HEK293T (cell line): ENCODE measurements around the gene NPIPB8.
A peak's percentile ranks its signal among the peaks of the same experiment; 100 is the strongest.
"Not testable (repeated sequence)": the region's sequence is repeated elsewhere in the genome, so short reads cannot be mapped to it uniquely, and the experiment has no call there.

Experiments used
- CTCF ChIA-PET: fragments of 350-600 bp; formaldehyde crosslinking; extraction: SDS; loops from one replicate; lab custom pipeline; 2021; ENCODE audit warnings: antibody characterized with exemption, inconsistent platforms; lab: Yijun Ruan, JAX
- POLR2A ChIA-PET: fragments of 350-600 bp; formaldehyde crosslinking; extraction: SDS; loops from one replicate; lab custom pipeline; 2020; ENCODE audit warnings: antibody characterized with exemption, inconsistent platforms; lab: Yijun Ruan, JAX
- DNase-seq: peaks from one replicate; pipeline ENCODE4 v3.0.0; 2012; ENCODE audit warnings: mixed read lengths; ENCODE audit errors: extremely low spot score
- ARNT ChIP-seq: fragments of 450-650 bp; IDR thresholded peaks from 2 replicates; pipeline ENCODE4 v1.6.1; 2017; ENCODE audit warnings: mild to moderate bottlenecking
- BHLHE40 ChIP-seq: fragments of 450-650 bp; IDR thresholded peaks from 2 replicates; pipeline ENCODE4 v1.6.1; 2016; ENCODE audit warnings: mild to moderate bottlenecking, moderate library complexity, borderline replicate concordance
- CTBP1 ChIP-seq: fragments of 450-650 bp; IDR thresholded peaks from 2 replicates; pipeline ENCODE4 v1.6.1; 2016; ENCODE audit warnings: borderline replicate concordance
- ELF4 ChIP-seq: fragments of 450-650 bp; IDR thresholded peaks from 2 replicates; pipeline ENCODE4 v1.6.1; 2017; ENCODE audit warnings: antibody characterized with exemption
- FOXA1 ChIP-seq: fragments of 450-650 bp; IDR thresholded peaks from 2 replicates; pipeline ENCODE4 v1.6.1; 2016; ENCODE audit warnings: mild to moderate bottlenecking
- FOXK2 ChIP-seq: fragments of 450-650 bp; IDR thresholded peaks from 2 replicates; pipeline ENCODE4 v1.6.1; 2016; ENCODE audit warnings: mild to moderate bottlenecking
- FOXM1 ChIP-seq: fragments of 450-650 bp; IDR thresholded peaks from 2 replicates; pipeline ENCODE4 v1.6.1; 2017; ENCODE audit warnings: mild to moderate bottlenecking, borderline replicate concordance
- HDGF ChIP-seq: fragments of 450-650 bp; IDR thresholded peaks from 2 replicates; pipeline ENCODE4 v1.6.1; 2017; ENCODE audit warnings: antibody characterized with exemption, borderline replicate concordance
- L3MBTL2 ChIP-seq: fragments of 450-650 bp; conservative IDR thresholded peaks from 2 replicates; pipeline ENCODE4 v1.6.1; 2016; ENCODE audit warnings: mild to moderate bottlenecking
- LEF1 ChIP-seq: fragments of 450-650 bp; IDR thresholded peaks from 2 replicates; pipeline ENCODE4 v1.6.1; 2017; ENCODE audit warnings: mild to moderate bottlenecking, borderline replicate concordance
- NFRKB ChIP-seq: fragments of 450-650 bp; IDR thresholded peaks from 2 replicates; pipeline ENCODE4 v1.6.1; 2016; ENCODE audit warnings: mild to moderate bottlenecking, moderate library complexity
- SP1 ChIP-seq: fragments of 450-650 bp; IDR thresholded peaks from 2 replicates; pipeline ENCODE4 v1.6.1; 2017
- SUZ12 ChIP-seq: fragments of 450-650 bp; IDR thresholded peaks from 2 replicates; pipeline ENCODE4 v1.6.1; 2016; ENCODE audit warnings: mild to moderate bottlenecking
- TARDBP ChIP-seq: fragments of 450-650 bp; IDR thresholded peaks from 2 replicates; pipeline ENCODE4 v1.6.1; 2016
- ZNF384 ChIP-seq: fragments of 450-650 bp; IDR thresholded peaks from 2 replicates; pipeline ENCODE4 v1.6.1; 2016
- TF ChIP-seq, protein P1 (sequence below): fragments of 450-650 bp; IDR thresholded peaks from 2 replicates; pipeline ENCODE4 v1.6.1; 2016

Gene NPIPB8

DNA sequence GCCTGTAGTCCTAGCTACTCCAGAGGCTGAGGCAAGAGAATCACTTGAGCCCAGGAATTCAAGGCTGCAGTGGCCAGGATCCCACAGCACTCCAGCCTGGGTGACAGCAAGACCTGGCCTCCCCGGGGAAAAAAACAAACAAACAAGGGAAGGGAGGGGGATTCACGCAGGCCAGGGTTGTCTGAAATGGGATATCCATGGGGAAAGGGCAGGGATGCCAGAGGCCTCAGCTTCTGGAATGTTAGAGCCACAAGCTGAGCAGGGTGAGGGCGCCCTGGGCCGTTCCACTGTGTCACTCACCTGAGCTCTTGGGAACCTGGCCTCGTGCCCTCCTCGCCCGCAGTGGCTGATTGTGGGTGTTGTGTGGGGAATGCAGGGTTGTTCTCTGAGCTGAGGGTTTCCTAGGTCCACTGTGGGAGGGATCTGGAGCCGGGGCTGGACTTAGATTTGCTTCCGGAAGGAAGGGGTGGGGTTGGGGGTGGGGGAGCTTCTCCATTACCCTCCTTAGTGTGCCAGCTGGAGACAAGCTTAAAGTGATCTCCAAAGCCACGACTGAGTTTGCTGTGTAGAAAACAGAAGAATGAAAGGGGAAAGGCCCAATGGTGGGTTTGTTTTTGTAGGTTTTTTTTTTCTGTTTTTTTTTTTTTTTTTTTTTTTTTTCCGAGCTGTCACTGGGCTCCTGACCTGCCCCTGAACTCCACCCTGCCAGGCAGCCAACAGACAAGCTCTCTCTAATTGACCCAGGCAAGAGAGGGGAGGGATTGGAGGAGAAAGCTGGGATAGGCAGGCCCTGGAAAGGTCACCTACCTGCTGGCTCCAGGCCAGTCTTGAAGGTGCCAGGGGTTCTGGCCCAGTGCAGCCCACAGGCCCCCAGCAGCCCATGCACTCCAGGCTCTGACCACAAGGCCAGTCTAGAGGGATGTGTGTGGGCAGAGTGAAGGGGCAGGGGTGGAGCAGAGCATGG, 28.0 kb upstream of the NPIPB8 start, which contains the start of gene SULT1A1:
Gene SULT1A1 (minus strand): TSS at position 414 of the 964 bp plus-strand sequence. CDS start 1,189 bp downstream, outside the sequence.
- CTCF ChIA-PET = interaction anchor here (0.7 kb wide), 2 partner anchors 38 to 1764 kb away, joined by 3 read pairs; no protein-coding TSS in a partner anchor
- POLR2A ChIA-PET = interaction anchor here (0.7 to 1.4 kb wide), 3 partner anchors 12 to 56 kb away, joined by 3 to 5 read pairs (median 4); partner anchors contain the start of gene SGF29
- DNase-seq = no peak
- peak; percentile 77; the same call in 1 of the 2 replicates for TF ChIP-seq ZNF384
- TF ChIP-seq FOXK2 = no peak
- no peak for TF ChIP-seq L3MBTL2
- no peak for TF ChIP-seq SUZ12
- TF ChIP-seq BHLHE40 = no peak
- TF ChIP-seq NFRKB = no peak

DNA sequence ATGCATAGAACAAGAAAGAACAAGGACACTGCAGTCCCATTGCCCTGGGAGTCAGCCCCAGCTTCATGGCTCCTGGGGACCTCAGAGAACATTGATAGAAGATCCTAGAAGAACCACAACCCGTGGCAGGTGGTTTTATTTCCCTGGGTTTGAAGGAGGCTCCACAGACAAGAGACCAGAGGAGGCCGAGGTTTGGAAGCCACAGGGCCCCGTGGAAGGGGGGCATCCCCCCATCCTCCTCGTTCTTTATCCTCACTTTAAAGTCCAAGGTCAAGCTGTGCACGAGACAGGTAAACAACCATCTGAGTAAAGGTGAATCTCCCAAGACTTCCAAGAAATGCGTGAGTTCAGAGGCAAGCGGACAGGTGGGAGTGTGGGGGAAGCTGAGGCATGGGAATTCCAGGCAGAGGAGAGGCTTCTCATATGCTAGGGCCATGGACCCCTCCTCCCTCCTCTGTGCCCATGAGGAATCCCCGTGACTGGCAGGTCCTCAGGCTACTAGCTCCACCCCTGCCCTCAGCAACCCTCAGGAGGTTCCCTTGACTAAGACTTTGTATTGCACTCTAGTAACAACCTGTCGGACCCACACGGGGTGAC, 27.2 kb upstream of the NPIPB8 start:
- ChIA-PET POLR2A (interaction anchor here (1.4 kb wide), 1 partner anchor 55 kb away, joined by 3 read pairs; no protein-coding TSS in a partner anchor), CTCF (interaction anchor here (0.7 kb wide), 1 partner anchor 1763 kb away, joined by 3 read pairs; no protein-coding TSS in a partner anchor)
- no peak for DNase-seq

DNA sequence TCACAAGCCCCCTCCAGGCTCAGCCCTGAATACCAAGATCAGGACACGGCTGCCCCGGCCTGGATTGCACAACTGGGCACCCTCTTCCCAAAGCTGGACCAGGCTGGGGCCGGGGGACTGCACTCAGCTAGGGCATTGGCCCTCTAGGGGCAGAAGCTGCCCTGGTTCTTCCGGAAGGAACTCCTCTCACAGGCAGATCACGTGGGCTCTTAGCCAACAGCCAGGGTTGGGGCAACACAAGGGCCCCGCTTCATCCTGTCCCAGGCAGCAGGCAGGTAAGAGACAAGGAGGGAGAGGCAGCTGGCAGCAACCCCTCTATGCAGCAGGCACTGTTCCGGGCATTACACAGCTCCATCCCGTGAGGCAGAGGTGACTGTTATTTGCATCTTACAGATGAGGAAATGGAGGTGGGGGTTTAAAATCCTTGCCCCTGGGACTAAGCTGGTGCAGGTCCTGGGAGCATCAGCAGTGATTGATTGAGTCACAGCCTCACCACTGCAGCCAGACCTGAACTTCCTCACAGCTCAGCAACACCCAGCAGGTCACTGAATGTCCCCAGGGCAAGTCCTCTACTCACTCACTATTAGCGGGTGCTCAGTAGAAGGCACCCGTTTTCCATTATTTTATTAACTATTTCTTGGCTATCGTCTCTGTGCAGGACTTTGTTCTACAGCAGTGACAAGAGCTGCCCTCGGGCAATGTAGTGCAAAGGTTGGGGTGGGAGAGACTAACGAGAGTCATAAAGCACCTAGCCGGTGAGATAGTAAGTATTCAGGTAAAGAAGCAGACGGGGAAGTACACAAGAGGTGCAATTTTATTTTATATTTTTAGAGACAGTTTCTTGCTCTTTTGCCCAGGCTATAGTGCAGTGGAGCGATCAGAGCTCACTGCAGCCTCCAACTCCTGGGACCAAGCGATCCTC, 25.2 kb upstream of the NPIPB8 start:
- DNase-seq, POLR2A ChIA-PET, CTCF ChIA-PET: not testable (repeated sequence)

More for the DNA sequence above, 27.2 kb upstream of the NPIPB8 start:
- TF ChIP-seq FOXA1 = no peak
- TF ChIP-seq ARNT = no peak
- TF ChIP-seq LEF1 = no peak
- TF ChIP-seq, protein P1, sequence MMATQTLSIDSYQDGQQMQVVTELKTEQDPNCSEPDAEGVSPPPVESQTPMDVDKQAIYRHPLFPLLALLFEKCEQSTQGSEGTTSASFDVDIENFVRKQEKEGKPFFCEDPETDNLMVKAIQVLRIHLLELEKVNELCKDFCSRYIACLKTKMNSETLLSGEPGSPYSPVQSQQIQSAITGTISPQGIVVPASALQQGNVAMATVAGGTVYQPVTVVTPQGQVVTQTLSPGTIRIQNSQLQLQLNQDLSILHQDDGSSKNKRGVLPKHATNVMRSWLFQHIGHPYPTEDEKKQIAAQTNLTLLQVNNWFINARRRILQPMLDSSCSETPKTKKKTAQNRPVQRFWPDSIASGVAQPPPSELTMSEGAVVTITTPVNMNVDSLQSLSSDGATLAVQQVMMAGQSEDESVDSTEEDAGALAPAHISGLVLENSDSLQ = no peak
- TF ChIP-seq HDGF = no peak
- no peak for TF ChIP-seq SUZ12
- TF ChIP-seq TARDBP = no peak
- TF ChIP-seq BHLHE40 = no peak
- TF ChIP-seq CTBP1 = no peak
- no peak for TF ChIP-seq L3MBTL2
- no peak for TF ChIP-seq SP1
- no peak for TF ChIP-seq FOXK2
- no peak for TF ChIP-seq FOXM1
- TF ChIP-seq NFRKB = no peak
- TF ChIP-seq ZNF384 = no peak
- TF ChIP-seq ELF4 = no peak

DNA sequence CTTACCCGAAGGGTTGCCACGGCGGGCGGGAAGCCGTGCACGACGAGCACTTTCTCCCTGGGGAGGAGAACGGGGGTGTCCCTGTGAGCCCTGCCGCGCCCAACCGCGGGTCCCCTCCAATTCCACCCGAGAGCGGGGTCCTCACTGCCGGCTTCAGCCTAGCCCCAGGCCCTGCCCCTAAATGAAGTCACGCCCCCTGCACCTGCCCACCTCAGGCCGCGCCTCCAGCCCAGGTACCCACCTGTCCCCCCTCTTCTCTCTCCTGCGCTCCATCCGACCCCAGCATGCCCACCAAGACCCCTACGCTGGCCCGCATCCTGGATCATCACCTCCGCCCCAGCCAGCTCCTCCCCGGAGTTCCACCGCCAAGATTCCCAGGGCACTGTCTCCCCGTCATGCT, 24.0 kb upstream of the NPIPB8 start:
- DNase-seq, POLR2A ChIA-PET, CTCF ChIA-PET: not testable (repeated sequence)

DNA sequence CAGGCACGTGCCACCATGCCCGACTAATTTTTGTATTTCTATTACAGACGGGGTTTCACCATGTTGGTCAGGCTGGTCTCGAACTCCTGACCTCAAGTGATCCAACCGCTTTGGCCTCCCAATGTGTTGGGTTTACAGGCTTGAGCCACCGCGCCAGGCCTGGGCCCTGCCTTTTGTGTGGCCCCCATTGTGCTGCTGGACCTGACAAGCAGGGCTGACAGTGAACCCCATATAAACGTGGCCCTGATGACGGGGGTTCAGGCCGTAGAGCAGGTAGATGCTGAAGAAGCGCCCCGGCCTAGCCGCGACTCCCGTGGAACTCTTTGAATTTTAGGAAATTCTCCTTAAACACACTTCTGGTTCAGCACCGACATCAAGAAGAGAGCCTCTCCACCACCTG, 23.3 kb upstream of the NPIPB8 start:
- DNase-seq, POLR2A ChIA-PET, CTCF ChIA-PET: not testable (repeated sequence)

DNA sequence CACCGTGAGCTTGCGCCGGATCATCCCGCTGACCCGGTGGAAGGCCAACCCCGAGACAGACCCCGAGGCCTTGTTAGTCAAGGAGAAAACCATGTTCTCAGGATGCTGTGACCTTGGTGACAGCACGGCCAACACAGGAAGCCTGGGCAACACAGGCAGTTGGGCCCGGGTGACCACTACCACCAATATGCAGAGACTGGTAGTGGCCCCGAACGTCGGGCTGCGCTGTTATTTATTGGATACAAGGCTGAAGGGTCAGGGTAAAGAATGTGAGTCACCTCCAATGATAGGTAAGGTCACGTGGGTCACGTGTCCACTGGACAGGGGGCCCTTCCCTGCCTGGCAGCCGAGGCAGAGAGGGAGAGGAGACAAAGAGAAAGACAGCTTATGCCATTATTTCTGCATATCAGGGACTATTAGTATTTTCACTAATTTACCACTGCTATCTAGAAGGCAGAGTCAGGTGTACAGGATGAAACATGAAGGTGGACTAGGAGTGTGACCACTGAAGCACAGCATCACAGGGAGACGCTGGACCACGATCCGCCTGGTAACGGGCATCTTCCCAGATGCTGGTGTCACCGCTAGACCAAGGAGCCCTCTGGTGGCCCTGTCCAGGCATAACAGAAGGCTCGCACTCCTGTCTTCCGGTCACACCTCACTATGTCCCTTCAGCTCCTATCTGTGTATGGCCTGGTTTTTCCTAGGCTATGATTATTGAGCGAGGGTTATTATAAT, 22.2 kb upstream of the NPIPB8 start:
- POLR2A ChIA-PET, DNase-seq: not testable (repeated sequence)
- CTCF ChIA-PET = interaction anchor here (0.6 kb wide), 1 partner anchor 106 kb away, joined by 4 read pairs; no protein-coding TSS in a partner anchor

DNA sequence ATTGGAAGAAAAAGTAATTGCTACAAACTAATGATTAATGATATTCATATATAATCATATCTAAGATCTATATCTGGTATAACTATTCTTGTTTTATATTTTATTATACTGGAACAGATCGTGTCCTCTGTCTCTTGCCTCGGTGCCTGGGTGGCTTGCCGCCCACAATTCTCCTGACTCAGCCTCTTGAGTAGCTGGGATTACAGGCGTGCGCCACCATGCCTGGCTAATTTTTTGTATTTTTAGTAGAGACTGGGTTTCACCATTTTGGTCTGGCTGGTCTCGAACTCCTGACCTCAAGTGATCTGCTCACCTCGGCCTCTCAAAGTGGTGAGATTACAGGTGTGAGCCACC, 21.7 kb upstream of the NPIPB8 start:
- CTCF ChIA-PET = interaction anchor here (0.6 kb wide), 1 partner anchor 106 kb away, joined by 4 read pairs; no protein-coding TSS in a partner anchor
- DNase-seq, POLR2A ChIA-PET: not testable (repeated sequence)
